Measurements from ENCODE around the gene TAS2R16.

Gene TAS2R16

GRCh38 chr7:122995600-122995999 is at the start of gene TAS2R16:
TSS of gene TAS2R16 (minus strand) at chr7:122995700. CDS start at chr7:122995634, 66 bp downstream.
- DNase-seq, result no peak

GRCh38 chr7:123043642-123044041 is 48.1 kb upstream of the TAS2R16 start:
- no peak for DNase-seq

- DNase-seq, result no peak
Observed at GRCh38 chr7:123041101-123041500, 45.6 kb upstream of the TAS2R16 start.

GRCh38 chr7:123039269-123039668 is 43.8 kb upstream of the TAS2R16 start:
- DNase-seq, result no peak

GRCh38 chr7:123034106-123034505 is 38.6 kb upstream of the TAS2R16 start:
- DNase-seq, result no peak

- no peak for DNase-seq
Observed at GRCh38 chr7:123030631-123031030, 35.1 kb upstream of the TAS2R16 start.

- no peak for DNase-seq
Observed at GRCh38 chr7:123028339-123028738, 32.8 kb upstream of the TAS2R16 start.

GRCh38 chr7:123026251-123026650 is 30.8 kb upstream of the TAS2R16 start:
- no peak for DNase-seq

- DNase-seq, result no peak
Observed at GRCh38 chr7:123024989-123025758, 29.7 kb upstream of the TAS2R16 start.

- DNase-seq, result no peak
Observed at GRCh38 chr7:123023126-123023525, 27.6 kb upstream of the TAS2R16 start.

- DNase-seq, result no peak
Observed at GRCh38 chr7:123022576-123022975, 27.1 kb upstream of the TAS2R16 start.

- no peak for DNase-seq
Observed at GRCh38 chr7:123012435-123012834, 16.9 kb upstream of the TAS2R16 start.

- no peak for DNase-seq
Observed at GRCh38 chr7:123011766-123012369, 16.4 kb upstream of the TAS2R16 start.

GRCh38 chr7:123004931-123005330 is 9.4 kb upstream of the TAS2R16 start:
- no peak for DNase-seq

GRCh38 chr7:123003539-123004126 is 8.1 kb upstream of the TAS2R16 start:
- DNase-seq, result peak; percentile 2

GRCh38 chr7:122989577-122989976 is 5.9 kb downstream of the TAS2R16 start:
- DNase-seq, result no peak

- DNase-seq, result no peak
Observed at GRCh38 chr7:122989041-122989440, 6.5 kb downstream of the TAS2R16 start.

GRCh38 chr7:122988333-122988732 is 7.2 kb downstream of the TAS2R16 start:
- DNase-seq, result no peak

- no peak for DNase-seq
Observed at GRCh38 chr7:122987463-122987862, 8.0 kb downstream of the TAS2R16 start.

- no peak for DNase-seq
Observed at GRCh38 chr7:122984021-122984420, 11.5 kb downstream of the TAS2R16 start.

- DNase-seq, result no peak
Observed at GRCh38 chr7:122983261-122983660, 12.2 kb downstream of the TAS2R16 start.

GRCh38 chr7:122975341-122975740 is 20.2 kb downstream of the TAS2R16 start:
- no peak for DNase-seq

- DNase-seq, result no peak
Observed at GRCh38 chr7:122974229-122974628, 21.3 kb downstream of the TAS2R16 start.

GRCh38 chr7:122972056-122972455 is 23.4 kb downstream of the TAS2R16 start:
- no peak for DNase-seq

Data from hematopoietic multipotent progenitor cell treated with erythropoietin and hydrocortisone succinate and interleukin-3 and kit ligand, for 4 days (in vitro differentiated cells).